Uterus (tissue), 2 donors: ENCODE results near the gene ASIC2.

Source experiments
- POLR2A ChIP-seq, 2 donors: fragments of 450-650 bp; IDR thresholded peaks; one replicate each; pipeline ENCODE4 v1.6.1; 2016; ENCODE audit warnings: antibody characterized with exemption in 2 of 2, mild to moderate bottlenecking in 1 of 2, moderate library complexity in 1 of 2
- TF ChIP-seq, protein P1 (sequence below), 4 experiments: fragments of 200-600 bp in 2 of 4; fragments of 450-650 bp in 2 of 4; sonication (generic) in 2 of 4; IDR thresholded peaks; one replicate each; pipeline ENCODE4 v1.5.1; 2016 to 2019; ENCODE audit warnings: antibody characterized with exemption in 4 of 4, mild to moderate bottlenecking in 2 of 4, moderate library complexity in 1 of 4

DNA sequence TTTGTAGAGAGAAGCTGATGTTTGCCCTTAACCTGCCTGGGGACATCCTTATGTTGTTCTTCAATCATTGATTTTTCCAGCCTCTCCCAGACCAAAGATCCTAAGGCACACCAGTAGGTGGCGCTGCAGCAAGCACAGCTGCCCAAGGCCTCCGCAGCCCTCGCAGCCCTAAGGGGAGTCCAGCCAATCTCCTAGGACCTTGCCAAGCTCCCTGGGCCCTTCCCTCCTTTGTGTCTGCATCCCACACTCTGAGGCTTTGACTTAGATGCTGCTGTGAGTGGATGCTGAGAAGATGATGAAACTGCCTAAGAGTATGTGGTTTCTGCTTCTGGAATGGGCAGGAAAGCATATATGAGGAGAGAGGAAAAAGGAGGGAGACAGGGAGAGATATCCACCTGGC lies 254.4 kb downstream of the ASIC2 start:
- TF ChIP-seq, protein P1, sequence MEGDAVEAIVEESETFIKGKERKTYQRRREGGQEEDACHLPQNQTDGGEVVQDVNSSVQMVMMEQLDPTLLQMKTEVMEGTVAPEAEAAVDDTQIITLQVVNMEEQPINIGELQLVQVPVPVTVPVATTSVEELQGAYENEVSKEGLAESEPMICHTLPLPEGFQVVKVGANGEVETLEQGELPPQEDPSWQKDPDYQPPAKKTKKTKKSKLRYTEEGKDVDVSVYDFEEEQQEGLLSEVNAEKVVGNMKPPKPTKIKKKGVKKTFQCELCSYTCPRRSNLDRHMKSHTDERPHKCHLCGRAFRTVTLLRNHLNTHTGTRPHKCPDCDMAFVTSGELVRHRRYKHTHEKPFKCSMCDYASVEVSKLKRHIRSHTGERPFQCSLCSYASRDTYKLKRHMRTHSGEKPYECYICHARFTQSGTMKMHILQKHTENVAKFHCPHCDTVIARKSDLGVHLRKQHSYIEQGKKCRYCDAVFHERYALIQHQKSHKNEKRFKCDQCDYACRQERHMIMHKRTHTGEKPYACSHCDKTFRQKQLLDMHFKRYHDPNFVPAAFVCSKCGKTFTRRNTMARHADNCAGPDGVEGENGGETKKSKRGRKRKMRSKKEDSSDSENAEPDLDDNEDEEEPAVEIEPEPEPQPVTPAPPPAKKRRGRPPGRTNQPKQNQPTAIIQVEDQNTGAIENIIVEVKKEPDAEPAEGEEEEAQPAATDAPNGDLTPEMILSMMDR (IDR thresholded peaks at IDR 0.05), result peak; percentile 47 to 59 (median 51)
- no peak for TF ChIP-seq POLR2A (IDR thresholded peaks at IDR 0.05)
